ENCODE measurements around the gene CHRNA7.

Gene CHRNA7

GRCh38 chr15:32030795-32031194 lies 480 bp downstream of the CHRNA7 start:
- Histone ChIP-seq H3K4me1 (peaks cover 0 to 23% (median 13%) of the 10 kb centered on the region in 4 donors), H3K27ac (no peak overlapping the region), H3K4me3 (peak overlapping the region; percentile 37 to 51), H3K27me3 (peaks cover 0 to 41% of the 10 kb centered on the region in 2 donors), H3K36me3 (no peaks in the 10 kb centered on the region), H3K9me3 (no peaks in the 10 kb centered on the region)
- no peak for TF ChIP-seq CTCF (IDR thresholded peaks at IDR 0.05)
- intact Hi-C loops (cut with DNase I; ENCODE audit: low total_unique reads): no loop called here
- DNase-seq: no peak

- Histone ChIP-seq H3K27ac (no peak overlapping the region), H3K36me3 (no peaks in the 10 kb centered on the region), H3K4me3 (no peak overlapping the region), H3K27me3 (peaks cover 0 to 41% of the 10 kb centered on the region in 2 donors), H3K9me3 (no peaks in the 10 kb centered on the region), H3K4me1 (peaks cover 0 to 23% (median 13%) of the 10 kb centered on the region in 4 donors)
- no peak for DNase-seq
- TF ChIP-seq CTCF (IDR thresholded peaks at IDR 0.05): no peak
- intact Hi-C loops (cut with DNase I; ENCODE audit: low total_unique reads): no loop called here
These were observed 3.0 kb downstream of the CHRNA7 start for GRCh38 chr15:32033186-32033890.

- H3K27me3 ChIP-seq: peaks cover 0 to 36% of the 10 kb centered on the region in 2 donors
- no peak overlapping the region for H3K4me3 ChIP-seq
- H3K4me1 ChIP-seq: peaks cover 0 to 23% (median 13%) of the 10 kb centered on the region in 4 donors
- intact Hi-C loops (cut with DNase I; ENCODE audit: low total_unique reads): no loop called here
- no peak for TF ChIP-seq CTCF (IDR thresholded peaks at IDR 0.05)
- DNase-seq: no peak
- H3K36me3 ChIP-seq: no peaks in the 10 kb centered on the region
- H3K9me3 ChIP-seq: no peaks in the 10 kb centered on the region
- H3K27ac ChIP-seq: no peak overlapping the region
These were observed 3.8 kb downstream of the CHRNA7 start for GRCh38 chr15:32034106-32034505.

GRCh38 chr15:32035285-32035684 lies 5.0 kb downstream of the CHRNA7 start:
- Histone ChIP-seq H3K4me1 (peaks cover 0 to 12% (median 7%) of the 10 kb centered on the region in 4 donors), H3K36me3 (no peaks in the 10 kb centered on the region), H3K4me3 (no peak overlapping the region), H3K27me3 (peaks cover 0 to 26% of the 10 kb centered on the region in 2 donors), H3K9me3 (no peaks in the 10 kb centered on the region), H3K27ac (no peak overlapping the region)
- intact Hi-C loops (cut with DNase I; ENCODE audit: low total_unique reads): no loop called here
- TF ChIP-seq CTCF (IDR thresholded peaks at IDR 0.05): no peak
- DNase-seq: no peak

- intact Hi-C loops (cut with DNase I; ENCODE audit: low total_unique reads): no loop called here
- TF ChIP-seq CTCF (IDR thresholded peaks at IDR 0.05): no peak
- no peaks in the 10 kb centered on the region for H3K4me1 ChIP-seq
- H3K27ac ChIP-seq: no peak overlapping the region
- no peak overlapping the region for H3K4me3 ChIP-seq
- no peaks in the 10 kb centered on the region for H3K36me3 ChIP-seq
- no peak for DNase-seq
- H3K9me3 ChIP-seq: no peaks in the 10 kb centered on the region
- H3K27me3 ChIP-seq: peaks cover 0 to 9% of the 10 kb centered on the region in 2 donors
These were observed 6.7 kb downstream of the CHRNA7 start for GRCh38 chr15:32036971-32037370.

Data from tibial artery (tissue), 4 donors.